NB4 (cell line): ENCODE data around the gene FMO5.

Source experiments
- MYC ChIP-seq: IDR thresholded peaks from 2 replicates; pipeline ENCODE4 v1.6.1; 2011; ENCODE audit warnings: low read depth, low read length
- POLR2A ChIP-seq: IDR thresholded peaks from 2 replicates; pipeline ENCODE4 v1.6.1; 2011; ENCODE audit warnings: mild to moderate bottlenecking; ENCODE audit not compliant: insufficient read length; ENCODE audit errors: extremely low read depth
- TF ChIP-seq, protein P1 (sequence below): IDR thresholded peaks from one replicate; pipeline ENCODE4 v1.5.1; 2012; ENCODE audit warnings: low read depth, low read length
- TF ChIP-seq, protein P2 (sequence below): IDR thresholded peaks from 2 replicates; pipeline ENCODE4 v1.6.1; 2011; ENCODE audit warnings: low read depth, low read length

DNA sequence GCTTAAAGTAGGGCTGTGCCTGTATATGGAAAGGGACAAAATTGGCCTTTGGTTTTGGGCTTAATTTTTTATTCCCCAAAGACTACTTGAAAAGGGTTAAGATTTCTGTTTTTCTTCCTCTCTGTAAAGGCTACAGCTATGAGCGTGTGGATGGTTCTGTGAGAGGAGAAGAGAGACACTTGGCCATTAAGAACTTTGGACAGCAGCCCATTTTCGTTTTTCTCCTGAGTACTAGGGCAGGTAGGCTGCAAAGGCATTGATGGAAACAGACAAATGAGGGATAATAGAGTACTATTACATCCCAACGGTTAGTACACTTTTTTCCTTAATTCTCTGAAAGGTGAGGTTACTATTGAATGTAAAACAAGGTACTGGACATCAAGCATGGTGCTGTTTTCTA is 46.9 kb upstream of the FMO5 start:
- TF ChIP-seq, protein P1, sequence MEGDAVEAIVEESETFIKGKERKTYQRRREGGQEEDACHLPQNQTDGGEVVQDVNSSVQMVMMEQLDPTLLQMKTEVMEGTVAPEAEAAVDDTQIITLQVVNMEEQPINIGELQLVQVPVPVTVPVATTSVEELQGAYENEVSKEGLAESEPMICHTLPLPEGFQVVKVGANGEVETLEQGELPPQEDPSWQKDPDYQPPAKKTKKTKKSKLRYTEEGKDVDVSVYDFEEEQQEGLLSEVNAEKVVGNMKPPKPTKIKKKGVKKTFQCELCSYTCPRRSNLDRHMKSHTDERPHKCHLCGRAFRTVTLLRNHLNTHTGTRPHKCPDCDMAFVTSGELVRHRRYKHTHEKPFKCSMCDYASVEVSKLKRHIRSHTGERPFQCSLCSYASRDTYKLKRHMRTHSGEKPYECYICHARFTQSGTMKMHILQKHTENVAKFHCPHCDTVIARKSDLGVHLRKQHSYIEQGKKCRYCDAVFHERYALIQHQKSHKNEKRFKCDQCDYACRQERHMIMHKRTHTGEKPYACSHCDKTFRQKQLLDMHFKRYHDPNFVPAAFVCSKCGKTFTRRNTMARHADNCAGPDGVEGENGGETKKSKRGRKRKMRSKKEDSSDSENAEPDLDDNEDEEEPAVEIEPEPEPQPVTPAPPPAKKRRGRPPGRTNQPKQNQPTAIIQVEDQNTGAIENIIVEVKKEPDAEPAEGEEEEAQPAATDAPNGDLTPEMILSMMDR = no peak
- TF ChIP-seq POLR2A (no peak), MYC (no peak)
- TF ChIP-seq, protein P2, sequence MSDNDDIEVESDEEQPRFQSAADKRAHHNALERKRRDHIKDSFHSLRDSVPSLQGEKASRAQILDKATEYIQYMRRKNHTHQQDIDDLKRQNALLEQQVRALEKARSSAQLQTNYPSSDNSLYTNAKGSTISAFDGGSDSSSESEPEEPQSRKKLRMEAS = no peak
